Measurements from ENCODE around the gene ADAM10.

The ADAM10 gene

DNA sequence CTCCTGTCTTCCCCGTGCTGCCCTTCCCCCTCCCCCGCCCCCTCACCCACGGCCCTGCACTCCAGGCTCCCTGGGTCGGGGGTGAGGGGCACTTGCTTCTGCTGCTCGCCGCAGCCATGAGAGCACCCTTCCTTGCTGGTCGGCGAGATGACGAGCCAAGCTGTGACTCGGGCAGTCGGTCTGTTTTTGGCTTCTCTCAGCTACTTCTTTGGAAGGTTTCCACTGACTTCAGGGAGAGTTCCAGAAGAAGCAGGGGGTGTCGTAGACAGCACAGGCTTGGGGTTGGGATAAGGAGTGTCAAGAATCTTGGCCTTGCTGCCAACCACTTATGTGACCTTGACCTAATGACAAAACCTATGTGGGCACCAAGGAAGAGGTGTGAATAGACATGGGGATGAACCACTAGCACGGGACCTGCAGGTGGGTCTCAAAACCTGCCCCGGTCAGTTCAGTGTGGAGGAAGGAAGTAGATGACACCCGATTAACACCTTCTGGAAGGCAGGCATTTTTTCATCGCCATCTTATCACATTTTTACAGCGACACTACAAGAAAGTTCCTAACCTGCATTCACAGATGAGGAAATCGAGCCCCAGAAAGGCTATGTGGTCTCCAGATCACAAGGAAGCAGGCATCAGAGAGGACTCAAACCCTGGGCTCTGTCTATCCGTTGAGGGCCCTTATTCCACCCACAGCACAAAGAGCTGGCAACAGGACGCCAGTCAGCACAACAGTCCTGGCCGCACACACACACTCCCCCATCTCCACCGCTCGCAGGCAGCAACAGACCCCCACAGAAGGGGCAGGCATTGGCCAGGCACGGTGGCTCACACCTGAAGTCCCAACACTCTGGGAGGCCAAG is 196.8 kb downstream of the ADAM10 start:
- DNase-seq (ENCODE audit: low read depth in 2 of 2), result no peak

DNA sequence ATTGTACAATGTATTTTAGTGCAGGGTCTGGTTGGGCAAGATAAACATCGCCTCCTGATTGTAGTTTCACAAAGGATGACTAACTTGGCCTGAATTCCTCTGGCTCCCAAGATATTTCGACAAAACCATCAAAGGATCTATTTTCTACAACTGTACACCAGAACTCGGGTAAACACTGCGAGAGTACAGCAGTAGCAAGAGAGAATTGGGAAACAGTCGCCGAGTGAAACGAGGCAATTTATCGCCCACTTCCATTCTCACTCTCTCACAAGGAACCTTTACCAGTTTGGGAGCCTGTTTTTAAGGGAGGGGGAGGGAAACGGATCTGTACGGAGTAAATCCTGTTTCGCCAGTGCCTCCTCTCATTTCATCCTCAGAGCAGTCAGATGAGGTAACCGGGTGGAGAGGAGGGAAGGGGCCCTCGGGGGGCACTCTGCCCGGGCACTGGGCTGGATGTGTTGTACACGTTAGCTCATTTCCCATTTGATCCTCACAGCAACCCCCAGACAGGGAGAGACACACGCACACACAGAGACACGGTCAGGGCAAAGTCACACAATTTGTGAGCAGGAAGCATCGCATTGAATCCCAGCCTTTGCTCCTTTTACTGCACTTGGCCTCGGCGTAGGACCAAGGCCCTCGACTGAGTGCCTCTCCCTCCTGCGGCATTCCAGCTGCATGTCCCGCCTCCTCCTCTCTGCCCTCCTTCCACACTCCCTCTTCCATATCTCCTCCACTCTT is 197.6 kb downstream of the ADAM10 start:
- DNase-seq (ENCODE audit: low read depth in 2 of 2), result no peak

DNA sequence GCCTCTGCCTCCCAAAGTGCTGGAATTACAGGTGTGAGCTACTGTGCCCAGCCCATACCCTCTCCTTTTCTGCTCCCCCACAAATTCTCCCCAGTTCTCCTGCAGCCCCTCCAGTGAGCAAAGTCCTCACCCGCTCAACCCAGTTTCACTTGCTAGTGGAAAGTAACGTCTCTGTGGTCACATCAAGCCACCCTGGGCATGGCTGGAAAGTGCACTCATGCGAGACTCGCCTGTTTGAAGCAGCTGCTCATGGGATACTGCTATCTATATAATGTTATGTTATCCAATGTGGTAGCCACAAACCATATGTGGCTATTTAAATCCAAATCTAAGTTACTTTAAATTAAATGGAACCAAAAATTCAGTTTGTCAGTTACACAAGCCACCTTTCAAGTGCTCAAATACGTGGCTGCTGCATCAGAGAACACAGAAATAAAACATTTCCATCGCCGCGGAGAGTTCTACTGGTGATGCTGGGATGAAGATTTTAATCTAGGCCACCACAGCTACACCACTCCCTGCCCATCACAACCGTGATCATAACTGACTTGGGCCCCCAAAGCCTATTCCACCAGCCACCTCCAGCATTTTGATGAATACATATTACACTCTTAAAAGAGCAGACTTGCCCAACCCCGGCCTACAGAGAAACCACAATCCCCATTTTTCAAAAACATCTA is 198.3 kb downstream of the ADAM10 start:
- DNase-seq (ENCODE audit: low read depth in 2 of 2), result no peak

DNA sequence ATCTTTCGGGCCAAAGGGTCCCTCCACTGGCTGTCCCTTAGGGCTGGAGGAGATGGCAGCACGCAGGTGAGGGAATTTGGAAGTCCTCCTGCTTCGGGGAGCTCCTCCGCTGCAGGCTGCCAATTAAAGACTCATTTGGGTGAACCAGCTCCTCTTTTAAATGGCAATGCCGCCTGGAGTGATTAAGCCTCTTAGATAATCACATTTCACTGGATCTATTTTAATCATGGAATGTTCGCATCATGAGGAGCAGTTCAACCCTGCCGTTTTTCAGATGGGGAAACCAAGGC is 199.8 kb downstream of the ADAM10 start:
- DNase-seq (ENCODE audit: low read depth in 2 of 2), result no peak

DNA sequence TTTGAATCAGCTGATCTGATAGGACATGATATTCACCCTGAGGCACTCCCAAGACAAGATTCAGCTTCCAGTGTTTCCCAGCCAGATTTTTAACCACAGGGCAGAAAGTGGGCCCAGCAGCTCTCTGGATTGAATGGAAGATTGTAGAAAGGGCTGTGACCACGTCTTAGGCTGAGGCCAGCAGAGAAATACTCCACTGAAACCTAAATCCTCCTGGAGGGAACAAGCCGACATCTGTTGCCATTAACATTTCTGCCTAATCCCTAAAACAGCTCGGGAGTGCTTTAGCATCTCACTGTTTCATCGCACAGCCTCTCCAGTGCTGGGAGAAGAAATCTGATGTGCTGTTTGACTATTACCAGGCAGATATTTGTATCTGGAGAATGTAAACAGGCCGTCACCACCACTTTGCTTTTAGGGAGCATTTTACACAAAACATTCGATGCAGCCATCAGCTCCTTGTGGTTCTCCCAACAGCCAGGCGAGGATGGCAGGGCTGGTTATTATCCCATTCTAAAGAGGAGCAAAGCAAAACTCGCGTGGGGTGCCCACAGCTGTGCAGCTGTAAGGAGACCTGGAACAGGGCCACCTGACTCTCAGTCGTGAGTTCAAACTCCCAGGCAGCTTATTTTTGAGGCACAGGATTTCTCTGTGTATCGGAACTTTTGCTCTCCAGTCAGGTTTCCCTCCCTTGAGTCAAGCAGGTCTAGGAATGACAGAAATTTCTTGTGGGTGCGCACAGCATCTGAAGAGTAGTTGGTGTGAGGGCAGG is 200.3 kb downstream of the ADAM10 start:
- no peak for DNase-seq (ENCODE audit: low read depth in 2 of 2)

DNA sequence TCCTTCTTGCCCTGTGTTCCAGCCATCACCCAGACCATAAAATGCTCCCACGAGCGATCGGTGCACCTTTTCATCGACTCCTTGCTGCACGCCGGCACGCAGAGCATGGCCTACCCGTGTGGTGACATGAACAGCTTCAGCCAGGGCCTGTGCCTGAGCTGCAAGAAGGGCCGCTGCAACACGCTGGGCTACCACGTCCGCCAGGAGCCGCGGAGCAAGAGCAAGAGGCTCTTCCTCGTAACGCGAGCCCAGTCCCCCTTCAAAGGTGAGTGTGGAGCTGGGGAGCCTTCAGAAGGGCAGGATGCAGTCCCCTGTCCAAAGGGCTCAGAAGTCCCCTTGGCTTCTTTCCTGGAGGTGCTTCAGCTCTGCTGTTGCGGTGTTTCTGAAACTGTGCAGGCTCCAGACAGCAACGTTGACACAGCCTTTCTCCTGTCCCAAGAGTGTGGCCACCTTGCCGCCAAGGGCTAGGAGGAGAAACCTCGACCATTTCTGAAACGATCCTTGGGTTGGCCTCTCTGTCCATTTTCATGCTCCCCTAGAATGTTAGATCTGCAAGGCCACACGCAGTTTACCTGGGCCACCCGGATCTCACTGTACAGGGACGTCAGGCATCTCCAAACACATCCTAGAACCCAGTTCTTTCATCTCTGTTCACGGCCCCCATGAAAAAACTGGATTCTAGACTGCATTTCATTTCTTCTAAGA is 201.0 kb downstream of the ADAM10 start:
- DNase-seq (ENCODE audit: low read depth in 2 of 2), result no peak

DNA sequence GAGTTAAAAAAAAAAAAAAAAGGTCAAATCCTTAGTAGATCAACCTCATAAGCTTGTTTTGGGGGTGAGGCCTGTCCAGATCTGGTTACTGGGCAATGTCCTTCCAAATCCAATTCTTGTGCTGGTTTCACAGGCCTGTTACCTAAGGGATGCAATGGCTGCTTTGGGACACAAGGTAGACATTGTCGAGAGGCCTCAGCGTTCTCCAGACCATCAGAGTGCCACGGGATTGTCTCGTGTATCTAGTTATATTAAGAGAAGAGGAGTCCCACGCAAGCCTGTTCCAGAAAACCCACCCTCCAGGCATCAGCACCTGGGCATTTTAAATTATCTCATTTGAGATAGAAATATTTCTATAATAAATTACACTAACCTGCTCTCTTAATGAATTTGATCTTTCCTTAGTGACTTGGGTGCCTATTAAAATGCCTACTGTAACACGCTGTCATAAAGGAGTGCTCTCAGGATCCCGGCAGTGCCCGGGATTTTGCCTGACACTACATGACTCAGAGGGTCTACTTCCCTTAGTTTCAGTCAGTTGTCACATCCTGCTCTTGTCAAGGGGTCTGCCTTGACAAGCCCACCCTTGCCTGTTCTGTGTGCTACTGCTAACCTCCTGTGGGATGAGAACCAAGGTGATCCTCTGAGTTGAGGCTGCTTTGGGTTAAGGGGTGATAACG is 201.7 kb downstream of the ADAM10 start:
- no peak for DNase-seq (ENCODE audit: low read depth in 2 of 2)

DNA sequence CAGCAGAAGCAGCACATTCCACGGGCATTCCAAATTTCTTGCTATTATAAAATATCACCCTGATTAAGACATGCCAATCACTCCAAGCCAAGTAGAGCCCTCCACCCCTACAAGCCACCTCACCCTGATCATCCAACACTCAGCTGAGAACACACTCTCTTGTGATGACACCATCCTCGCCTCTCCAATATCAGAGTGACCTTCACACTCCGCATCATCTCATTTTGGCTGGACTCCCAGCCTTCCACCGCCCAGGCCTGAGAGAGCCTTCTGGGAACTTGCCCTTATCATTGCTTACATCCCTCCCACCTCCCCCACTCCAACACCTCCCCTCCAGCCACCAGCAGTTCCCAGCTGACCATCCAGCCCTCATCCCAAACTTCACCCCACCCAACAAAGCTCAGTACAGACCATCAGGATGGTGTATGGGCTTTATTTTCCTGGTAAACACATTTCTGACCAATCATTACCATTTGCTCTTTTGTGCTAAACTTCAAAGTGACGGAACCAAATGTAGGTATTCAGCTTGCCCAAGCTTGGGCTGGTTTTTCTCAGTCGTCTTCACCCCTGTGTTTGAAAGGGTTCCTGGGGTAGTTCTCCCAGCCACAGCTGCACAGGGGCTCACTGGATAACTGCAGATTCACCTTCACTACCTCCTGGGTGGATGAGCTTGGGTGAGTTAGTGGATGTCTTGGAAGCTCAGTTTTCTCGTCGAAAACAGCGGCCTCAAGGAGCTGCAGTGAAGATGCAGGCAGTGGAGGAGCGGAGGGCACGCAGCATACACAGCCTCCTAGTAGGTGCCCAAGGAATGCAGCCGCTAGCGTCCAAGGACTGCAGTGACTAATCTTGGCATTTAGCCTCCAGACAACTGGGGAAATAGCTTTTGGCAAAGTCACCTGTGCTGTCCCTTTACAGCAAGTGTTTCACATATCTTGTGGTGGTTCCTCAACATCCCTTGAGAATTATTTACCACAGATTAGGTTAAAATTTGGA is 202.6 kb downstream of the ADAM10 start:
- DNase-seq (ENCODE audit: low read depth in 2 of 2), result no peak

DNA sequence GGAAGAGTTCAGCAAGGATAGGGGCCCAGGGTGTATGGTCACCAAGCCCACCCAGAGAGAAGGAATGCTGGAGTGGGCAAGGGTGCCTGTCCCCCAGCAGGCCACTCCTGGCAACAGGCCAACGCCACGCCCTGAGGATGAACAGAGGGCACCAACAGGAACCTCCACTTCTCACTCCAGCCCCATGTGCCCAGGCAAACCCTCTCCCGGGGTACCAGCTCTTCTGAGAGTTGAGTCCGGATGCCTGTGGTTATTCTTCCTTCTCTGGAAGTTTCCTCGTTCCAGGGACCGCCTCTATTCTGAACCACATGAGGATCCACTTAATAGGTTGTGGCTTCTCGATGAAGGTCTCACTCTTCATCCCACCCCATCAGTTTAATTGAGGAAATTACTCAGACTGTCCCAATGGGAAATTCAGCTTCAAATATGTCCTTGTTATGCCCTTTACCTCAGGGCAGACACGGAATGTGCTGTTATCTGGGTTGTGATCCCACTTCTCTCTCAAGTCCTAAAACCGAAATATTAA is 203.4 kb downstream of the ADAM10 start:
- no peak for DNase-seq (ENCODE audit: low read depth in 2 of 2)

DNA sequence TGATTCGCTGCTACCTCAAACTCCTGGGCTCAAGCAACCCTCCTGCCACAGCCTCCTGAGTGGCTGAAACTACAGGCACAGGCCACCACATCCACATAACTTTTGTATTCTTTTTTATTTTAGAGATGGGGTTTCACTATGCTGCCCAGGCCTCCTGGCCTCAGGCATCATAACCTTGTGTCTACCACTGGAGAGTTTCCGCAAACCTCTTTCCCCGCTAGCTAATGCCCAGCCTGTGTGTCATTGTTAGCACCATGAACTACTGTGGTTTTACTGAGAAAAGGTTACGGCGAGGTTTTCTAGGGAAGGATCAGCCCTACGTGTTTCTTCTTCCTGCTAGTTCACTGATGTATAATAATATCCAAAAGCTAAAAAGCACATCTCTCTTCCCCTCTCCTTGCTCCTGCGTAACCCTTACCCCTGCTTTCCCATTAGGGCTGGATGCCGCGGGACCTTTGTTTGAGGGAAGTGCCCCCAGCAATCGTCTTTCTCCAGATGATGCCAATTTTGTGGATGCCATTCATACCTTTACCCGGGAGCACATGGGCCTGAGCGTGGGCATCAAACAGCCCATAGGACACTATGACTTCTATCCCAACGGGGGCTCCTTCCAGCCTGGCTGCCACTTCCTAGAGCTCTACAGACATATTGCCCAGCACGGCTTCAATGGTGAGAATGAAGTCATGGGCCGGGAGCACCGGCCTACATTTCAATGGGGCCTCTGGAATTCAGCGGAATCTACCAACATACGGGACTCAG is 204.0 kb downstream of the ADAM10 start:
- DNase-seq (ENCODE audit: low read depth in 2 of 2), result no peak

DNA sequence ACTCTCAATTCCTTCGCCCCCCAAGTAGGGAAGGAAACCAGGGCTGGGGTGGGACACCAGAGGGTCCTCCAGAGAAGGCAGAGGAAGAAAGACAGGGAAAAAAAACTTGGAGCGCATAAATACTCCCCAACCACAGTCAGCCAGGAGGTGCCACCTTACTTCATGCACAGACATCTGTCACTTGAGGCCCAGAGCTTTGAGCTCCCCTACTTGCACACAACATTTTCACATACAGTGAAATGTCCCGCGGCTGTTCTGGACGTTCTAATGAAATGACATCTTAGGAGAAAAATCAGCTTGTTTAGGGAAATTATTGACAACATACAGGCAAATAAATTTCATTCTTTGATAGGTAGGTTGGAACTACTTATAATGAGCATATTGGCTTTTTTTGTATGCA is 204.8 kb downstream of the ADAM10 start:
- no peak for DNase-seq (ENCODE audit: low read depth in 2 of 2)

DNA sequence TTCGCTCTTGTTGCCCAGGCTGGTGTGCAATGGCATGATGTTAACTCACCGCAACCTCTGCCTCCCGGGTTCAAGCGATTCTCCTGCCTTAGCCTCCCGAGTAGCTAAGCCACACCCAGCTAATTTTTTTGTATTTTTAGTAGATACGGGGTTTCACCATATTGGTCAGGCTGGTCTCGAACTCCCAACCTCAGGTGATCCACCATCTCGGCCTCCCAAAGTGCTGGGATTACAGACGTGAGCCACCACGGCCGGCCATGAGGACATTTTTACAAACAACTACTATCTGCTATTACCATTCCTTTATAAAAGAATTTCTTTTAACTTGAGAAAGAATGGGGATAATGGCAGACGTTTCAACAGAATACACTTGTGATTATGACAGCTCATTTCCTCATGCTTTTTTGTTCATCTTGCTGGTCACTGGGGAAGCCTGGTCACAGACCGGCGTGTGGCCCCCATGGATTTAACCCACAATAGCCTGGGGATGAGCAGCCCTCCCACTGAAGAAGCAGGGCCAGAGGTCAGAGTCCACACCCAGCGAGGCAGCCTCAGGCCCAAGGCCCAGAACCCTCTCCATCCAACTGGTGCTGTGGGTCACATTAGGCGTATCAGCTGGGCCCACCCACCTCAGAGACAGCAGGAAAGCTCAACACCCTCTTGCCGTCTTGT is 205.7 kb downstream of the ADAM10 start:
- no peak for DNase-seq (ENCODE audit: low read depth in 2 of 2)

DNA sequence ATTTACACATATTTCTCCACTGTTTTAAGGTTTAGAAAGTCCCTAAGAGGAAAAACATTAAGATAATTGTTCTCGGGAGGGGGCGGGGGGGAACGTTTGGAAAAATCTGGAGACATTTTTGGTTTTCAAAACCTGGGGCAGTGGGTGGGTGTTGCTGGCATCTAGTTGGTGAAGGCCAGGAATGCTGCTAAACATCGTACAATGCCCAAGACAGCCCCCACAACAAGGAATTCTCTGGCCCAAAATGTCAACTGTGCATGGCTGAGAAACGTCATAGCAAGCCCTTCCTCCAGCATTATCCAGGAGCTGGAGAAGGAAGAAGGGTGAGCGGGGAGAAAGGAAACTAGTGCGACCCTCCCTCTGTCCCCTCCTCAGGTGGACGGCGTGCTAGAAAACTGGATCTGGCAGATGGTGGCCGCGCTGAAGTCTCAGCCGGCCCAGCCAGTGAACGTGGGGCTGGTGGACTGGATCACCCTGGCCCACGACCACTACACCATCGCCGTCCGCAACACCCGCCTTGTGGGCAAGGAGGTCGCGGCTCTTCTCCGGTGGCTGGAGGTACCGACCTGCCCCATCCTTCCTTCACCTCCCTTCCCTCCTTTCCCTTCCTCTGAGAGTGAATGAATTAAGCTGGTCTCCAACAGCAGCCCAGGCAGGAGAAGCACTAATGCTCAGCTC is 208.0 kb downstream of the ADAM10 start:
- DNase-seq (ENCODE audit: low read depth in 2 of 2), result no peak

DNA sequence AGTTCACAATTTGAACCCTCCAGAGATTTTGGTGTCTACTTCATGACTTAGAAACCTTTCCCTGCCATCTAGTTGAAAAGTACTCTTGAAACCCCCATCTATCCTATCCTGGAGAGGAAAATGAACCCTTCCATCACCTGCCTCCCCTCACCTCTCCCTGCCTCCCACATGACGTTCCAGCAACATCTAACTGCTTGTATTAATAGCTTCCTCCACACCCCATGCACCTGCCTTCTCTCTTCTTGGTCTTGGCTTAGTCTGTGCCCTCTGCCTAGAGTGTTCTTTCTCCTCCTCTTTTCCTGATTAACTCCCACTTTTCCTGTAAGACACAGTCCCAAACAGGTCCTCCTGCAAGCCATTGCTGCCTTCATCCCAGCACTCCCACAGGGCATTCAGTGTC is 210.0 kb downstream of the ADAM10 start:
- no peak for DNase-seq (ENCODE audit: low read depth in 2 of 2)

DNA sequence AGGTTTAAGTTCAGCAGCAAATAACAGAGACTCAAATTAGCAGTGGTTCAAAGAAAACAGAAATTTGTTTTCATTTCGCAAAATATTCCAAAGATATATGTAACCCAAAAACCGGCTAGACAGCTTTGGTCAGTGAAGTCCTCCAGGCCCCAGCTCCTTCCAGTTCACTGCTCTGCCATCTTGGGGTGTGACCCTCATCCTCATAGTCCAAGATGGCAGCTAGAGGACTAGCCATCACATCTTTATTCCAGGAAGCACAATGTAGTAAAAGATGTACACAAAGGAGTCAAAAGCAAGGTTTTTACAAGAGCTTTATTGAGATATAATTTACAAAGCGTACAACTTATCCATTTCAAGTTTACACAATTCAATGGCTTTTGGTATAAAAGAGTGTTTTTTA is 210.6 kb downstream of the ADAM10 start:
- no peak for DNase-seq (ENCODE audit: low read depth in 2 of 2)

Data from stimulated activated CD4-positive, alpha-beta T cell treated with anti-CD3 and anti-CD28 coated beads, Interleukin-1b, Interleukin-23, amount 100 ng/mL, for 4 hours (primary cell).